Measurements from ENCODE around the gene ASPHD1. TPM values are rescaled to one million over a fixed set of nuclear protein-coding genes. Genes with fewer than 3 reads are reported as not detected.
"Not testable (repeated sequence)": the region's sequence is repeated elsewhere in the genome, so short reads cannot be mapped to it uniquely, and the experiment has no call there.

The ASPHD1 gene
- total and polyA plus RNA-seq, 2 of the 8 experiments (the other 6 are each of a cell fraction or from before 2014, with no cell fraction given): 14.5 to 18.6 TPM

DNA sequence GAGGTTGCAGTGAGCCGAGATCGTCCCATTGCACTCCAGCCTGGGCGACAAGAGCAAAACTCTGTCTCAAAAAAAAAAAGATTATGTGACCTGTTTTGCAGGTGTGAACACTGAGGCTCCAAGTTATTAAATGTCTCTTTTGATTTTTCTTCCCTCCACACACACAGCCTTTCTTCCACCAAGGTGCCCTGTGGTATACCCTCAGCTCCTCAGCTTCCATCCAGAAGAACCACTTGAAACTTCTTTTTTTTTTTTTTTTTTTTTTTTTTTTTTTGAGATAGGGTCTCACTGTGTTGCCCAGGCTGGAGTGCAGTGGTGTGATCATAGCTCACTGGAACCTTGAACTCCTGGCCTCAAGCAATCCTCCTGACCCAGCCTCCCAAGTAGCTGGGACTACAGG, 10.9 kb upstream of the ASPHD1 start:
- H2BK5ac ChIP-seq (ENCODE audit: low read depth, low read length); H3K4me1 ChIP-seq (replicated peaks in 1 of 4; ENCODE audit: control insufficient read depth in 3 of 4, insufficient read depth in 4 of 4, low read length in 3 of 4); H3K56ac ChIP-seq (replicated peaks; ENCODE audit: insufficient read length, low read depth, low read length); H3K18ac ChIP-seq (ENCODE audit: extremely low read depth, low read length); H3K4ac ChIP-seq (replicated peaks; ENCODE audit: insufficient read length, low read depth, low read length); H2BK20ac ChIP-seq (ENCODE audit: low read length); H4K20me1 ChIP-seq (replicated peaks in 1 of 2; ENCODE audit: control insufficient read depth in 1 of 2, insufficient read depth in 2 of 2, low read length in 2 of 2); H2BK15ac ChIP-seq (ENCODE audit: low read length); H3K27me3 ChIP-seq (replicated peaks in 1 of 4; ENCODE audit: control insufficient read depth in 3 of 4, extremely low read depth in 1 of 4, insufficient read depth in 3 of 4, low read length in 3 of 4); H3K9me3 ChIP-seq (ENCODE audit: insufficient read depth in 2 of 2, low read depth in 1 of 2, low read length in 1 of 2); H2BK120ac ChIP-seq (replicated peaks; ENCODE audit: low read depth, low read length); H3K79me1 ChIP-seq (ENCODE audit: low read depth, low read length); H3K27ac ChIP-seq (ENCODE audit: low read depth, low read length); H3K23me2 ChIP-seq (ENCODE audit: low read depth, low read length); H3K4me3 ChIP-seq (ENCODE audit: extremely low read depth in 1 of 4, insufficient read depth in 2 of 4, low read depth in 3 of 4, low read length in 4 of 4); DNase-seq (ENCODE audit: low read depth in 1 of 2, low spot score in 2 of 2); H3K36me3 ChIP-seq (ENCODE audit: control insufficient read depth in 2 of 4, insufficient read depth in 4 of 4, low read length in 3 of 4); H4K5ac ChIP-seq (ENCODE audit: insufficient read length, low read depth, low read length); H3K14ac ChIP-seq (ENCODE audit: insufficient read length); H4K91ac ChIP-seq (replicated peaks; ENCODE audit: insufficient read length, low read length); H2AFZ ChIP-seq (ENCODE audit: low read length); H3K9ac ChIP-seq (replicated peaks in 1 of 4; ENCODE audit: extremely low read depth in 1 of 4, low read depth in 3 of 4, low read length in 3 of 4); H3K23ac ChIP-seq (ENCODE audit: insufficient read length); H3K4me2 ChIP-seq (ENCODE audit: insufficient read depth in 1 of 2, low read depth in 2 of 2, low read length in 2 of 2); H4K8ac ChIP-seq (ENCODE audit: extremely low read depth, insufficient read depth, low read length); H3K79me2 ChIP-seq (ENCODE audit: control insufficient read depth in 1 of 2, insufficient read depth in 2 of 2, low read length in 2 of 2); H2BK12ac ChIP-seq (ENCODE audit: low read depth, low read length); H2AK5ac ChIP-seq (ENCODE audit: low read depth, low read length); FAIRE-seq: not testable (repeated sequence)
- ChIA-PET CTCF (ENCODE audit: partially characterized antibody) (interaction anchor here (1.4 to 1.6 kb wide), 3 partner anchors 10 to 115 kb away, joined by 3 to 5 read pairs (median 4); partner anchors contain the start of genes ASPHD1 and SEZ6L2), POLR2A (ENCODE audit: partially characterized antibody) (interaction anchor here (1.0 to 1.2 kb wide), 2 partner anchors 12 to 140 kb away, joined by 3 to 6 read pairs; no protein-coding TSS in a partner anchor)
- 96% methylated on average over 3 of the region's 3 CpGs; no CpG with 5 or more reads in 1 of the 2 experiments for WGBS, 2 experiments (ENCODE audit: extremely low coverage in 1 of 2, insufficient coverage in 1 of 2, insufficient read length in 1 of 2, insufficient replicate concordance in 2 of 2, low coverage in 1 of 2, low lambda C conversion rate in 2 of 2, missing lambda C conversion rate in 1 of 2)

All from H1 (cell line).